Cerebellar cortex (tissue), 1 donor: Measurements from ENCODE around the gene C1orf159.
"Not testable (repeated sequence)": the region's sequence is repeated elsewhere in the genome, so short reads cannot be mapped to it uniquely, and the experiment has no call there.

Experiments
- DNase-seq: peaks from one replicate; pipeline ENCODE4 v3.0.0-alpha.2; 2015; ENCODE audit warnings: low spot score

The C1orf159 gene

GRCh38 chr1:1149416-1149815 is 33.5 kb upstream of the C1orf159 start:
- no peak for DNase-seq

GRCh38 chr1:1148569-1148968 is 32.7 kb upstream of the C1orf159 start:
- no peak for DNase-seq

DNA sequence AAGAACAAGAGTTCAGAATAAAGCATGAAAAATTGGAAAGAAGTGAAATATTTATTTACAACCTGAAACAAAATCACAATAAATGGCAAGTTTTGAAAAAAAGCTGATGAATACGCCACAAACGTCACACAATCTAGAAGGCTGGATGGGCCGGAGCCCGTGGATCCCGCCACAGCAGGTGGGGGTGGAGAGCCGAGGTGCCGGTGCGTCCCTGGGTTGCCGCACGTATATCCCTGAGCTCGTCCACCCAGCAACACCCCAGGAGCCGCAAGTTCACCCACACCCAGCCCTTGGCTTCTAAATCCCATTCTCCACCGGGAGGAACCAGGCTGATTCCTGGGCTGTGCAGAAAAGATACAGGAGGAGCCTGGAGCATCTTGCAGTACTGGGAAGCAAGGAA is 32.2 kb upstream of the C1orf159 start:
- no peak for DNase-seq

- no peak for DNase-seq
Observed at GRCh38 chr1:1146596-1146995, 30.7 kb upstream of the C1orf159 start.

DNA sequence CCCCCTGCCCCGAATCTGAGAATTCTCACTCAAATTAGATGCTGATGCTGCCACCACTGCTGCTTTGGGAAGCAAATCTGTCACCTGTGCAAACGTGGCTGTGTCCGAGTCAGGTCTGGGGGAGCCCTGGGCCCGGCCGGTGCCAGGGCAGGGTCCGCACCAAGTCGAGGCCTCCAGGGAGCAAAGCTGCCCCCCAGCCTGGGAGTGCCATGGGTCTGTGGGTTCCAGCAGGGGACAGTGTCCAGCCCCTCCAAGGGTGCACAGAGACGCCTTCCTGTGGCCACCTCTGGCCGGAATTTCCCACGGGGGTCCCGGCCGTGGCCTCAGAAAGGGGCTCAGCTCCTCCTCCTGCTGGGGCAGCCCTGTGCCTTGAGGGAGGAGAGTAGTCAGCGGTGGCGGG is 30.1 kb upstream of the C1orf159 start:
- no peak for DNase-seq

DNA sequence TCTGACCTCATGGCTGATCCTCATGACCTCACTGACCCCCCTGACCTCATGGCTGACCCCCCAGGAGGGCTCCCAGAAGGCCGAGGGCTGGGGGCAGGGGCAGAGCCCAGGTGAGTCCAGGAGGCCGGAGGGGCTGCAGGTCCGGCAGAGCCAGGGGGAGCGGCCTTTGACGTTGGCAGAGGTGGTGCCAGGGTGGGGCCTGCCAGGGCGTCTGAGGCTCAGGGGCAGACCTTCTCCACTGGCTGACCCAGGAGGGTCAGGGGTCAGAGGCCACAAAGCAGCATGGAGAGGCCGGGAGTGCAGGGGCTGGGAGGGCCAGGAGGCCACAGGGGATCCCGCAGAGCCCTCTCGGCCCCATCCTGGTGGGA is 29.6 kb upstream of the C1orf159 start:
- no peak for DNase-seq

- no peak for DNase-seq
Observed at GRCh38 chr1:1144843-1145546, 29.1 kb upstream of the C1orf159 start.

GRCh38 chr1:1144122-1144842 is 28.4 kb upstream of the C1orf159 start:
- no peak for DNase-seq

GRCh38 chr1:1143636-1144035 is 27.7 kb upstream of the C1orf159 start:
- DNase-seq: no peak

GRCh38 chr1:1142844-1143243 is 27.0 kb upstream of the C1orf159 start:
- no peak for DNase-seq

DNA sequence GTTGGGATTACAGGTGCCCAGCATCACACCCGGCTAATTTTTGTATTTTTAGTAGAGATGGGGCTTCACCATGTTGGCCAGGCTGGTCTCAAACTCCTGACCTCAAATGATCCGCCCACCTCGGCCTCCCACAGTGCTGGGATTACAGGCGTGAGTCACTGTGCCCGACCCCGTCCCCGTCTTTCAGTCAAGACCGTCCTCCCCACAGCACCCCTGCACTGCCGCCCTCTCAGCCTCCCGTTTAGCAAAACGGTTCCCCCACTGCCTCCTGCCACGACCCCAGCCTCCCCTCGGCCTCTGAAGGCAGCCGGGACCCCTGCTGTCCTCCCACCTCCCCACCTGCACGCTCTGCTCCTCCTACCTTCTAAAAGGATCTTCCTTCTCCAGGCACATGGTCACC is 26.5 kb upstream of the C1orf159 start:
- DNase-seq: not testable (repeated sequence)

GRCh38 chr1:1141911-1142250 is 26.0 kb upstream of the C1orf159 start:
- no peak for DNase-seq

- DNase-seq: no peak
Observed at GRCh38 chr1:1141244-1141910, 25.5 kb upstream of the C1orf159 start.

DNA sequence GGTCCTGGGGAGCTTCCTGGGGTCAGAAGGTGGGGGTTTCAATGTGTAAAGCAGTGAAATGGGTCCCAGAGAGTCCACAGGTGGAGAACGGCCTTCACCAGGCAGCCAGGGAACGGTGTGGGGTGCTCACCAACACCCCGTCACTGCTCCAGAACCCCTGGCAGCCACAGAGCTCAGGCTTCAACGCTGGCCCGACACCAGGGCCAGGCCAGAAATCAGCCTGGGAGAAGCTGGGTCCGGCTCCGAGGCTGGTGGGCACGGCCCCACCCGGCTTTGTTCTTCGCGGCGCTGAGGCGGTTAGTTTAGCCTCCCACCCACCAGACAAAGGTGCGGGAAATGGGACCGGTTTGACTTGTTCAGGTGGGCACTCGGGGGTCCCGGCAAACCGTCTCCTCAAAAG is 24.8 kb upstream of the C1orf159 start:
- no peak for DNase-seq

DNA sequence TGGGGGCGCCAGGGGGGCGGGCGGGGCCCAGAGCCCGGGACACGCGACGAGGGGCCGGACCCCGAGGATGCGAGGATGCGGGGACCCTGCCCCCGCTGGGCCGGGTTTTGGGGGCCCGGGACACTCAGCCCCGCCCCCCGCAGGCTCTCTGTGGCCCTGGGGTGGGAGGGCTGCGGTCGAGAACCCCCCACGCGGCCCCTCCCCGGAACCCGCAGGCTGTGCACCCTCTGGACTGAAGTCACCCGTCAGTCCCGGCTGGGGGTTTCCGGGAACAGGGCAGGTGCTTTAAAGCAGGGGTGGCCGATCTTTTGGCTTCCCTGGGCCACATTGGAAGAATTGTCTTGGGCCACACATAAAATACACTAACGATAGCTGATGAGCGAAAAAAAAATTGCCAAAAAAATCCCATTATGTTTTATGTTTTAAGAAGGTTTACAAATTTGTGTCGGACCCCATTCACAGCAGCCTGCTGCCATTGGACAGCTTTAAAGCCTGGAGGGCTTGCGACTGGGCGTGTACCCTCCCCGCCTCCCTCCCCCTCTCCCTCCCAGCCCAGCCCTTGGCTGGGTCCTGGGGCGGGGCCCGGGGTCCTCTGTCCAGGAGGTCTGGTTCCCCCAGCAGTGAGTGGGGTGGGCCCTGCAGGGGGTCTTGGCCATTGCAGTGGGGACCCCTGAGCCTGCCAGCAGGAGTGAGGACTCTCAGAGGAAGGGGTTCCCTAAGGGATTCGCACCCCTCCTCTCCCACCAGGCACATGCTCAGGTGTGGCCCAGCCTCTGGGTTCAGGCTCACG is 21.6 kb upstream of the C1orf159 start:
- no peak for DNase-seq

DNA sequence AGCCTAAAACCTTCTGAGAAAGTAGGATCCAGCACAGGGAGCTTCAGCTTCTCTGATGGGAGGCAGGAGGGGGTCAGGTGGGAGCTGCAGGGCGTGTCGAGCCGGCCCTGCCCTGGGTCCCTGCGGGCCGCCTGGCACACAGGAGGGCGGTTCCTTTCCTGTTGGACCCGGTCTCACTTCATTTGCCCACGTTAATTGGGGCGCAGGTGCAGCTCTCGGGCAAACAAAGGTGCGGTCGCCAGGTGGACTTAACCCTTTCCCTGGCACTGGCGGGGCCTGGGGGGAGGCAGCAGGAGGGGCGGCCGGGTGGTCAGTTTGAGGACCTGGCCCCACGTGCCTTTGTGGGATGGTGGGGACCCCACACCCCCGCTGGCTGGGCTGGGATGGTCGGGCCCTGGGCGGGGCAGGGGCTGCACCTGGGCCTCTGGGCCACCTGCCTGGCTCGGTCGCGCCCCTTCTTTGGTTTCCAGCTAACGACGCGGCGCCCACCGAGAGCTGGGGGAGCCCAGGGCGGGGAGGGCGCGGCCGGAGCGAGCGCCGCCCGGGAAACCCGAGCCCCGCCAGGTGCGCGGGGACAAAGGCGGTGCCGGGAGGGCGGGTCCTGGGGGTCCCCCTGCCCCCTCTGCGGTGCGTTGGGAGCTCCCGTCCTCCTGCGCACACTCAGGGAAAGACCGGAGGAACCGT is 20.8 kb upstream of the C1orf159 start:
- no peak for DNase-seq

DNA sequence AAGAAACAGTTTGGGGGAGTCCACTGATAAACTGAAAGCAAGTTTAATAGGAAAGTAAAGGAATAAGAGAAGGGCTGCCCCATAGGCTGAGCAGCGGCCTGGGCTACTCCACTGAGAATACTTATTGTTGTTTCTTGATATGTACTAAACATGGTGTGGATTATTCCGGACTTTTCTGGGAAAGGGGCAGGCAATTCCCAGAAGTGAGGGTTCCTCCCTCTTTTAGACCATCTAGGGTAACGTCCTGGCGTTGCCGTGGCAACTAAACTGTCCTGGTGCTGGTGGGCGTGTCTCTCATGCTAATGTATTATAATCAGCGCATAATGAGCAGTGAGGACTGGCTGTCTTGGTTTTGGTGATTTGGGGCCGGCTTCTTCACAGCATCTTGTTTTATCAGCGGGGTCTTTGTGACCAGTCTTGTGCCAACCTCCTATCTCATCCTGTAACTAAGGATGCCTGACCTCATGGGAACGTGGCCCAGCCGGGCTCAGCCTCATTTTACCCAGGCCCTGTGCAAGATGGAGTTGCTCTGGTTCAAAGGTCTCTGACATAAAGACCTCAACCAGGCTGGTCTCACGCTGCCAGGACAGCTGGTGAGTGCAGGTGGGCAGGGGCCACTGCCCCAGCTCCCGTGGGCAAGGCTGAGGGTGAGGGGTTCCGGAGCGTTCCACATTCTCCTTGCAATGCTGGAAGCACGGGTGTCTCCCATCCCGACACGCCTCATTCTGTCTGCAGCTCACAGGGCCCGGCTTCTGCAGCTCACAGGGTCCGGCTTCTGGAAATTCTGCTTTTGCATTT is 19.6 kb upstream of the C1orf159 start:
- no peak for DNase-seq

DNA sequence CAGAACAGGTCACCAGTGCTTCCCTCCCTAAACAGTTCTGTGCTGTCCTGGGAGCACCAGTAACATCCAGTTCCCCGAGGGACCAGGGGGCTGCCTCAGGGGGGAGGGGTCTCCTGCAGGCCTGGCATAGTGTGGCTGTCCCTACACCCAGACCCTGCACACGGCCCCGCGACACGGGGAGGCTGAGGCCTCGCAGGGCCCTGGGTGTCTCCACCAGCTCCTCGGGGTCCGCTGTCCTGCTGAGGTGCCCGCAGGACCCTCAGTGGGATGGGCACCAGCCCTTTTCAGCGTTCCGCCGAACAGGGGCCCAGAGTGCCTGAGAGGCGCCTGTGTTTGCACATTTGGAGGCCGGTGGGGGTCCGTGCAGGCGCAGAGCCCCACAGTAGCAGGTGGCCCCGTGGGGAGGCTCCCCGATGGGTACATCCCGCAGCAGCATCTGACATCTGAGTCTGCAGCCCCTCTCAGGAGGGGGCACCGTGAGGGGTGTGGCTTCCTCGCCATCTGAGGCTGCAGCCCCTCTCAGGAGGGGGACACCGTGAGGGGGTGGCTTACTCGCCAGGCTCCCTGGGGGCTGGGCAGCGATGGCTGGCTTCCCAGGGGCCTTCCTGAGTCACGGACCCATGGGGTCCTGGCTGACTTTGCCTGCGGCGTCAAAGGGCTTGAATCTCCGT is 18.5 kb upstream of the C1orf159 start:
- no peak for DNase-seq

GRCh38 chr1:1132956-1133750 is 17.3 kb upstream of the C1orf159 start:
- DNase-seq: no peak
